Medulla oblongata (tissue), 1 donor: ENCODE results near the gene MTM1.

ENCODE experiments used
- DNase-seq: peaks from one replicate; pipeline ENCODE4 v3.0.0-alpha.2; 2015; ENCODE audit errors: extremely low spot score

Gene MTM1

DNA sequence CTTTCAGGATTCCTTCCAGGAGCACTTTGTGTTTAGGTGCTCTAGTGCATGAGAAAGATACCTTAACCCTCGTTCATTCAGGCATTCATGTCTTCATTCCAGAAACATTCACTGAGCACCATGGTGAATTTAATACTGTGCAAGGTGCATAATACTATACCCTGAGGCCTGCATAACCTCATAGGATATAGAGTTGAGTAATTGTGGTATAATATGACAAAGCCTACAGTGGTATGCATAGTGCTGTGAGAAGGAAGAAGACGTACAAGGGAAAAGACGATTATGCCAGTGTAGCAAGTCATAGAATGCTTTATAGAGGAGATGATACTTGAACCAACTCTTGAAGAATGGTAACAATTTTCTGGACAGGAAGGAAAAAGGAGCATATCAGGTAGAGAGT, 34.3 kb downstream of the MTM1 start:
- no peak for DNase-seq

DNA sequence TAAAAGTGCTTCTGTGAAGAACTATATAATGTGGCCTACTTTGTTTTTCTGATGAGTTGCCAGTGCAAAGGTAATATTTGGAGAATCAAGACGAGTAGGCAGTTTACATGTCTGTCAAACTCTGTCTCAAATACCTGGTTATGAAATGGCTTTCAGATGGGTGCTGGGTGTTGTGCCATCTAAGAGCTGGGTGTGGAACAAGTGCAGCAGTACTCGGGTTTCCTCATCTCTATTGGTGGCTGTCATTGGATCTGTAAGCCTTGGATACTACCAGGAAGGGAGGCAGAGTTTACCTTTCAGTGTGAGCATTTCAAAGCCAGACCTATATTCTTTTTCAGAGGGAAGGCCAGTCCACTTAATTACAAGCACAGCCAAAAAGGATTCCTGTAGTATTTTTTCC, 37.2 kb downstream of the MTM1 start:
- no peak for DNase-seq

DNA sequence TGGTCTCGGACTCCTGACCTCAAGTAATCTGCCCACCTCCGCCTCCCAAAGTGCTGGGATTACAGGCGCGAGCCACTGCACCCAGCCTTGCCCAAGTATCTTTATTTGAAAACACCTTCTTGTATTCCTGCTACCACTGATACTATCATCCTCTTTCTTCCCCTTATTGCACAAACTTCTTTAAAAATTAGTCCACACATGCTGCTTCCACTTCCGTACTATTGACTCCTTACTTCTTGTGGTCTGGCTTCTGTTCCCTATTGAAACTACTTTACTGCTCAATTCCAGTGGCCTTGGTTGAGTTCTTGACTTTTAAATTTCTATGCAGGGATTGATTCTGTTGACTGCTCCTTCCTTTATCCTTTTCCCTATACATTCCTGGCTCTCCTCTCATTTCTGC, 38.8 kb downstream of the MTM1 start:
- peak; percentile 15 for DNase-seq

DNA sequence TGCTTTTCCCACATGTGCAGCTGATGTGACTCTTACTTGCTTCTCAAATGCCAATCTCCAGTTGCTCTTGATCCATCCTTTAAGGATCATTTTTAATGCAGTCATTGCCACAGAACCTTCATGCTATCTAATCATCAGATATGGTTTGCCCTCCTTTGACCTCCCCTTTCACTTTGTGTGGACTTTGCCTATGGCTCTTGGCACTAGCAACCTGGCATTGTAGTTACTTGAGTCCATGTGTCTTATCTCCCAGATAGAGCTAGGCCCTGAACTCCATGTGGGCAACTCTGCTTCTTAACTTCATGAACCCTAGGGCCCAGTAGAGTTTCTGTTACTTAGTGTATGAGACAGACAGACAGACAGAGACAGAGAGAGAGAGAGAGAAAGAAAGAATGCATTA, 41.6 kb downstream of the MTM1 start:
- DNase-seq, result no peak

DNA sequence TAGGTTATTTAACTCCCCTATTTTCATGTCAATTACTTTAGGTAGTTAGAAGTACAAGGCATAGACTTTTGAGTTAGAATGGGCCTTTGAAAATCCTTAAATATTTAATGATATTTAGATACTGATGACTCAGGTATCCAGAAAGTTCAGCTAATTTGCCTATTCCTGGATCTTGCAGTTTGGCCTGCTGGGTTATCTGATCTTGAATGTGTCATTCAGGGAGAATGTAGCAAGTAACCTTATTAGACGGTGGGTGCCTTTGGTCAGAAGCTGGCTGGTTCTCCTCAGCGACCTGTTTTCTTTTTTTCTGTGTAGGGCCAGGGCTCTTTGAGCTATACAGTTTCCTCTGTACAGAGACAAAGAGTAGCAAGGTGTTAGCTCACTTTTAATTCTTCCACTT, 42.0 kb downstream of the MTM1 start:
- DNase-seq, result no peak

DNA sequence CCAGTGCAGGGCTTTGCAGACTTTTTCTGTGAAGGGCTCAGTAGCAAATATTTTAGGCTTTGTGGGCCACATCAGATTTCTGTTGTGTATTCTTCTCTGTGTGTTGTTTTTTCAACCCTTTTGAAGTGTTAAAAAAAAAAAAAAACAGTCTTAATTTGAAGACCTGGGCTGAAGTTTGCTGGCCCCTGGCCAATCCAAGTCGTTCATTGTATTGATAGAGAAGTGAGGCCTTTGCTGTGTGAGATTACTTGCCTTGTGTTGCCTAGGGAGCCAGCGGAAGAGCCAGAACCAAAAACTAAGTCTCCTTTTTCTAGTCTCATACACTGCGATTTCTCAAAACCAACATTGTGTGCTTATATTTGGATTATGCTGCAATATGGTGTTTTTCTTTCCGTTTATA, 46.9 kb downstream of the MTM1 start:
- DNase-seq, result no peak

DNA sequence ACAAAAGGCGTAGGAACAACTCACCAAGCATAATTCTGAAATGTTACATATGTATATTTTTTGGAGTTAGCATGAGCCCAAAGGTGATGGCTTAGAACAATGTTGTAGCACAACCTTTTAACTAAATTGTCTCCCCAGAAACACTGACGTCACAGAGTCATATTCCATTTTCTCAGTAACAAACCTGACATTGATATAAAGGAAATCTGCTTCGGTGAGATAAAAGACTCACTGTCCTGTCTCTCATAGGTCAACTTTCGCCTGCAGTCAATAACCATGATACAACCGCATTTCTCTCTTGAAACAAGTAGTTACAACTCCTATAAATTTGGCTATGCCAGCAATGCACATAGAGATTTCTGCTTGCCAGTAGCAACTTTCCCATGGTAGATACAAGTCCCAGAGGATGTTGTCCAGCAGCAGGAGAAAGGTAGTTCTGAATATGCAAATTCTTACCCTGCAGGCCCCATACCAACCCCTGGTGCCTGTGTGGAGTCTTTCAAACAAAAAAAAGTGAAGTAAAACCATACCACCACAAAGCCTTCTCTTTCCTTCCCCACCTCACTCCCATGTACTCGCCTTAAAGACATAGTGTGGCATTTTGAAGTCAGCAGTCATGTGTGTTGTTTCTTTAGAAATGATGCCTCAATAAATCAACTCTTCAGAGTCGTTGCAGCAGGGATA, 47.9 kb downstream of the MTM1 start:
- no peak for DNase-seq

DNA sequence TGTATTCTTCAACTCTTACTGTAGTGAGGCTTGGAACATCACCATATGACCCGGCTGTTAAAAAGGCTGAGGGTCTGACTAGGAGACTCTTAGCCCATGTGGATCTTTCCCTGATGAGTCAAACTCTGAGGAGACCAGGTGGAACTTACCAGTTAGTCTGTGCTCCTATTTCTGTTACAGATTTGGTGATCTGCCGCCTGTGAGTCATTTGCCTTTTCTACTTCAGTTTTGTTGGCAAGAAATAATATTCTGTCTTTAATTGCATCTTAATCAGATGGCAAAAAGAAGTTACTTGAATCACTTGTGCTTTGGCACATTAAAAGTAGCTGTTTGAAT, 48.4 kb downstream of the MTM1 start:
- DNase-seq, result no peak

DNA sequence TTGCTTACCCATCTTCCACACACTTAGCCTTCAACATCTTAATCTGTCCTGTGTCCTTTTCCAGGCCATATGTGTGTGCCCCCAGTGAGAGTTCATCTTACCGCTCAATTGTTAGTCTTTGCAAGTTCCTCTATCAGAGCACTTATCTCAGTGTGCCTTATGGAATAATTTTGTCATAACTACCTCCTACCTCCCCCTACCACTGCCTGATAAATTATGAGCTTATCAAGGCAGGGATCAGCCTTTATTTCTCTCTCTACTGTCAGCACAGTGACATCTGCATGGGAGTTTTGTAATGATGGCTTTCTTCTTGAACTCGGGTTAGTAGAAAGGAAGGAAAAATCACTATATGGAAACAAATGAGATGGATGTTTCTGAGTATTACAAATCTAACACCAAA, 53.2 kb downstream of the MTM1 start:
- DNase-seq, result no peak

DNA sequence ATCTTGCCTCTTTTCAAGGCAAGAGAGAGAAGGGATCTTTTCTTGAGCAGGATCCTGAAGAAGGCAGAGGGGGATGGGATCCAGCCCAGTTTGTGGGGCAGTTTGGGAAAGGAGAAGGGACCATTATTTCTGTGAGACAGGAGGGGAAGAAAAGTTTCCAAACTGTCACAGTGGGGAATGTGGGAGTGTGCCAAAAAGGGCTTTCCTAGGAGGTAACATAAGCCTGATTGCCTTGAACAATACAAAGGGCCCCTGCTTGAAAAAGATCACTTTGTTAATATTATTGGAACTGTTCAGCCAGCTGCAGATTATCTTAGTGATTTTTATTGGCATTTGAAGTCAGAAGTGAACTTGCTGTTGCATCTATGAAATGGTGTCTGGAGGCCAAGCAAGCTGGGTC, 55.2 kb downstream of the MTM1 start:
- DNase-seq, result no peak

DNA sequence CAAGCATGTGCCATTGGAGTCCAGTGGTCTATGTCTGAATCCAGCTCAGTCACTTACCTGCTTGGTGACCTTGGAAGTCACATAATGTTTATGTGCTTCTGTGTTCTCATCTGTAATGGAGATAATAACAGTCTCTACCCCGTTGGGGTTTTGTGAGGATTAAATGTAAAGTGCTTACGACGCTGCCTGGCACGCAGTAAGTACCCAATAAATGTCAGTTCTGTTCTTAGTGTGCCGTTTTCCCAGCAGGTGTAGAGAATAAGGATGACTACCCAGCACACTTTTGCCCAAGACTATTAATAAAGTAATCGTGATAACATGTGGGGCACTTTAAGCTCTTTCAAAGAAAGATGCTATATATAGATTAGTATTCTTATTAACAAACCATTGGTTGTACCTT, 56.7 kb downstream of the MTM1 start:
- DNase-seq, result no peak

DNA sequence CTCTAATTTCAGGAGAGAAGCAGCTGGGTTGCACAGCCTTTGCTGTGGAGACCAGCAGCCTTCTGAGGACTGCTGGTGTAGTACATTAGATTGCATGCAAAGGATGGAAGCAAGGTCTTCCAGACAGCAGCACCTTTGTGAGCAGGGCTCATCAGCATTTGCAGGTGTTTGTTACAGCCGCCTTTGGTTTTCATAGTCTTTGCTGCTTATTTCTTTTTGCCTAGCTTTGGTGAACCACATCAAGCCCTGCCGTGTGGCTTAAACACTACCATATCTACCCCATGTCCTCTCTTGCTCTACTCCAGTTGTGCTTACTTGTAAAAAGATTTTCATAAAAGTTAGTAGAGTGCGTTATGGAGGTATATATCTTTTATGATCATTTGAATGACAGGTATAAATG, 57.5 kb downstream of the MTM1 start:
- DNase-seq, result no peak

DNA sequence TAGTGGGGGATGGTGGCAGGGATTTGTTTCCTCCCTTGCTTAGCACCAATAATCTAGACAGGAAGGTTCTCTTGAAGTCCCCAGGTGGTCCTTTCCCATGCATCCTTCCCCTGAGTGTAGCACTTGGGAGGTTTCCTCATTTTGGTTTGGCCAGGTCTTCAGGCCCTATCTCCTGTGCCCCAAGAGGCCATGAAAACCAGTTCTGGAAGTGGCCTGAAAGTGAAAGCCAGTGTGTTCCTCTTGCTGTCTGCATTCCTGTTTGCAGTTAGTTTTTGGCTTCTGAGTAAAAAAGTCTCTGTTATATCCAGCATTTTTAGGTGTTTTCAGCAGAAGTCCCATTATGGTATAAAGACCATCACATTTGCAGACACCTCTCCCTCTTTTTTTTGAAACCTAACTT, 59.5 kb downstream of the MTM1 start:
- no peak for DNase-seq

DNA sequence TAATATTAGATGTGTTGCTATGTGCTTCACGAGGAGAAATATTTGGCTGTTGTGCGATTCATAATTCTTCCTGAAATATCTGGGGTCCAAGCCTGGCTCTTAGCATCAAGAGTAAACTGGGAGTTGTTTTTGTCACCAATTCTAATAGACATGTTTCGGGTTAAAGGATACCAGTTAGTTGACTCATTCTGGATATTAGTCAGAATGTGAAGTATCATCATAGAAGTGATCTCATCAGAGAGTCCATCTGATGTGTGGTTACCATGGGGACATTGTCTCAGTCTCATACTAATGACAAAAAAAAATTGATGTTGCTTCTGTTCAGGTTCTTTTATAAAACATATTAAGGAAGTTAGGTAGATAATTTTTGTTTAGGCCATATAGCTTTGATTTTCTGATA, 67.5 kb downstream of the MTM1 start:
- no peak for DNase-seq

DNA sequence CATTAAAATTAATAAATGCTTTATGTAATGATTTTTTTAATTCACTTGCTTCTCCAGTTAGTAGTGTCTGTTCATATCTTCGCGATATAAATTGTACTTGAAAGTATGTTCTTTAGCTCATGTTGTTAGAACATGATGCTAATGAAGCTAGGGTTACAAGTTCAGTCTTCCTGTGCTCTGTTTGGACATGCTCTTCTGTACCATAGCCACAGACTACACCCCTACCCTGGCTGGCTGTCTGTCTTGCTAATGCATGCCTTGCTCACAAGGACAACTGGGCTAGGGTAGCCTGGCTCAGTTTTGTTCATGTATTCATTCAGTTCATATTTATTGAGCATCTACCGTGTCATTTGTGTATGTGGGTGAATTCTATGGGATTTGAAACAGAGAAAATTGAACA, 74.0 kb downstream of the MTM1 start:
- no peak for DNase-seq

DNA sequence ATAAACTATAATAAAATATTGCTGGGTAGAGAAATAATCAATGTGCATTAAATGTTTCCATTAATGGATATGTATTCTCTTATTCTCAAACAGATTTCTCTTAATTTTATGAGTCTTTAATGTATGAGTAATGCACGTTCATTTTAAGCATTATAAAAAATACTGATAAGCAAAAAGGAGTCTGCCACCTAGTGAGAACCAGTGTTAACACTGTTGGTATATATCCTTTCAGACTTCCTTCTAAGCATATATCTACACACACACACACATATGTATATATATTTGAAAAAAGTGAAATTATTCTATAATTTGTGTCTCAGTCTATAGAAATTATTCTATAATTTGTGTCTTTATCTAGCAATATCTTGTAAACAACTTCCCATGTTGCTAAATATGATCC, 74.8 kb downstream of the MTM1 start:
- DNase-seq, result no peak

DNA sequence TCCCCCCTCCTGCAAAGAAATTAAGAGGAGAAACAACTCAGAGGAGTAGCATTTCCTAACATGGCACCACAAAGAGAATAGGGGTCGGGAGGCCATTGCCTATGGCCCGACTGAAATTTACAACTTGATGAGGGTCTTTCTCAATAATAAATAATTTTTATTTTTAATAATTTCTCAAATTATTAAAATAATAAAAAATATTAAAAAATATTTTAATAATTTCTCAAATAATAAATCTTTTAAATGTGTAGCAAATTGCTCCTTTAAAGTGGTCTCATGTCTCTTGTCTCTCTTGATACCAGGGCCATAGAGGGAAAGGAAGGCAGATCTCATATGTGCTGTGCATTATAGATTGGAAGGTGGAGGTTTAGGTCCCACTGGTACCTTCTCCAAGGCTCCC, 75.5 kb downstream of the MTM1 start:
- DNase-seq, result no peak

DNA sequence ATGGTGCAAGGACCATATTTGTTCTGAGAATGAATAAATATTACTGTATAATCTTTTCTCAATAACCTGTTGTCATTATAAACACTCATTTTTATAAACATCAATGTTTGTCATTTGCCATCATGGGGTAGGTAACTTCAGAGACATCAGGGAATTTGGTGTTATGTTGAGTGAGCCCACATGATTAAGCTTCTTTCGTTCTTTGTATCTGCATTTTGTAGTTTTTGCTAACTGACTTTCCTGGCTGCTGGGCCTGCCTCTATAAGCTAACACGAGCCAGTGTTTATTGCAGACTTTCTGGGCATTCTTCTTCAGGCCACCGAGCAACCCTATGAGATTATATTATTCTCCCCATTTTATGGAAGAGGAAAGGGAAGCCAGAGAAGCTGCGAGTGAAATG, 76.0 kb downstream of the MTM1 start:
- no peak for DNase-seq

DNA sequence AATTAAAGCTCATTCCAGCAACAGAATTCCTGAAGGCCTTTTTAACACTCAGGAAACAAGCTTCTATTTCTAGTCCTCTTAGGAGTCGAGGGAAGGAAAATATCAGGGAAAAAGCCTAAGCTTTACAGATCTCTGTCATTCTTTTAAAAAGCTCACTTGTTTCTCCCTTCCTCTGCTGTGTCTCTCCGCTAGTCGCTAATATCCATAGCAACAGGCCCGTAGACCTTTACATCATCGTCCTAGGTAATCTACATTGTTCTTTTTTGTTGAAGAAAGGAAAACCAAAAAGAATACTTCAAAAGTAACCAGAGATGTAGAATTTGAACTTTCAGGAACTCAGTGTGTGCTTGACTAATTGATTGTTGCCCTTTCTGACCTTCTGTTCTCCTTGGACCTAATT, 78.9 kb downstream of the MTM1 start:
- no peak for DNase-seq

DNA sequence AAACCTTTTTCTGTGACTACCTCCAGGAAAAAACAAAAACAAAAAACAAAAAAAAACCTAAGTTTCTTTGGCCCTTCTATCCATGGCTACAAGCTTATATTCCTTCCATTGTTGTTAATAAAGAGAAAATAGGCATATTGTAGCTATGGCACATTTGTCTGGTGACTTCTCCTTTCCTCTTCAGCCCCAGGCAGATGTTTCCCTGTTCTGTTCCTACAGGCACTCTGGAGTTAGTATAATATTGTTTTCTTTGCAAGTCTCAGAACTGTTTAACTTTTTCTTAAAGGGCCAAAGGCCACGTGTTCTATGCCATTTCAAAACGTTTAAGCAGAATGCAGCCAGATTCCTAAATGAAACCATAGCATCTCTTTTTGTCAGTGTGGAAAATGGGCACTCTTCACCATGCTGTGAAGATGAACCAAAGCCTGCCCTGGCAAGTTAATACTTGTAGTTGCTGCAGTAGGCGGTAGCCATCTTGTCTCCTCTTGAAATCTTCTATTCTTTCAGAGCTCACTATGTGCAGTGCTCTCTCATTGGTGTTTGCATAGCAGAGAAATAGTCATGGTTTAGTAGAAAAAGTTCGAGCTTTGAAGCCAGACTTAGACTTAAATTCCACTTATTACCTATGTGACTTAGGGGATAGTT, 80.0 kb downstream of the MTM1 start:
- DNase-seq, result no peak

DNA sequence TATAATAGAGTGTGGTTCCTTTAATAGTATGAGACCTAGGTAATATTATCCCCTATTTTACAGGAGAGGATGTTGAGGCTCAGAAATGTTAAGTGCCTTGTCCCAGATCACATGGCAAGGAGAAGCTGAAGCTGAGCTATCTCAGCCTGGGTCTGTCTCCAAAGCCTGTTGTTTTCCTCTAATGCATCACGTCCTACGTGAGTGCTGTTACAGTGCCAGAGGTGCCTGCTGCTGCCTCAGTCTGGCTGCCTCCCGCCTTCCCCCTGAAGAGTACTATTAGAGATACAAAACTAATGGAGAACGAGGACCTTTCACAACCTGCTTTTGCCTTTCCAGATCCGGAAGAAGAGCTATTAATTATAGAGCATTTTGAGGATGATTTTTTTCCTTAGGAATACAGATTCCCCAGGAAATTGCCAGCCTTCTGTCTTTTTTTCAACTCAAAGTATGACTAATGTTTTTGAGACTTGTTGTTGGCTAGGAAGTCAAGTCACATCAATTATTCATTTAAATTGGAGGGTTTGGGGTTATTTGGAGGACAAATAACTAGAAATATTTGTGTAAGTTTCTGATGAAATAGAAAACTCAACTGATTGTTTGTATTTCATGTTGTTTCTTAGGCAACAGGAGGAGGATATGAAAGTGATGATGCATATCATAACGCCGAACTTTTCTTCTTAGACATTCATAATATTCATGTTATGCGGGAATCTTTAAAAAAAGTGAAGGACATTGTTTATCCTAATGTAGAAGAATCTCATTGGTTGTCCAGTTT, 80.9 kb downstream of the MTM1 start:
- DNase-seq, result peak; percentile 7

DNA sequence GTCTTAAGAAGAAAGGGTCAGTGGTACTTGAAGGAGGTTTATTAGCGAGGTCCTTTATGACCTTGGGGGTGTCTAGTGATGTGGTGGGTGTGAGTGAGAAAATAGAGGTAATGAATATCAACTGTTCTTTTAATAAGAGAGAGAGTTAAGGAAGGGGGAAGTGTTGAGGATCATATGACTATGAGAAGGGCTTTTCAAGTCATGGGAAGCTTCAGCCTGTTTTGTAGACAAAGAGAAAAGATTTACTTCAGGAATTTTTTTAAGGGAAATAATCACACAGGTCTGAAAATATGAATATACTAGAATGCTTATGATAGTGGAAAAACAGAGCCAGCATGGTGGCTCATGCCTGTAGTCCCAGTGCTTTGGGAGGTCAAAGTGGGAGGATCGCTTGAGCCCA, 83.5 kb downstream of the MTM1 start:
- DNase-seq, result no peak

DNA sequence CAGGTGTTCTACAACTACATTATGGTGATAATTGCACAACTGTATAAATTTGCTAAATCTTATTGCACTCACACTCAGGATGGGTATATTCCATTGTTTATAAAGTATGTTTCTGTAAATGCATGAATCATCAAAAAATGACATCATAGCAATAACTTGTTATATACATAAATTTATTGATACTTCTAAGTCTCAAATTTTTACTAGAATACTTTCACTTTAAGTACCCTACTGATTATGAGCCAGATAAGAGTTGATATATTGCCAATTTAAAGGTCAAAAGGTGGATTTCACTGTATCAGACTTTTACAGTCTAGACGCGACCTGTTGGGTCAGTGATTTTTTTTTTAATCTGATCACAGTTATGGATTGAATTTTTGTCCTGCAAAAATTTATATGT, 87.4 kb downstream of the MTM1 start:
- no peak for DNase-seq
